Measurements from ENCODE around the gene CORO2A. TPM values are rescaled to one million over a fixed set of nuclear protein-coding genes. Genes with fewer than 3 reads are reported as not detected.

The CORO2A gene
- total RNA-seq, 1 donor from 2014 or later, result 0.78 TPM

DNA sequence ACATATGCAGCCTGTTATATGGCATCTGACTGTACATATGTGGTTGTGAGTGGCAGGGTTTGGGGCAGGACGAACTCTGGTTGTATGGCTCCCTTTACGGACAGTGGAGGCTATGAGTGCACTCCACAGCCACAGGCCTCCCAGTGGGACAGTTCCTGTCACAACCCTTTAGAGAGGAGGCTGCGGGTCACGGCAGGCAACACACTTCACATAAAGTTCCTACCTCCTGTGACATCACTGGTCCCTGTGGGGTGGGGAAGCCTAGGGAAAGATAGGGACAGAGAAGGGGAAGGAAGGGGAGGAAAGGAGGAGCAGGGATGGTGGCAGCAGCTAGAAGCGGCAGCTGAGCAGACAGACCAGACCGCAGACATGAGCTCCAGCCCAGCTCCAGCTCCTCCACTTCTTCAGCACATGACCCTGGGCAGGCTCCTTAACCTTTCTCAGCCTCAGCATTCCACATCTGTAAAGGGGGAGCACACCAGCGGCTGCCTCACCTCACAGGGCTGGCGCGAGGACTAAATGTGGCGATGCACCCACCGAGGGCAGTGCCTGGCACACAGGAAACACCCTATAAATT is 27.4 kb upstream of the CORO2A start:
- Mint-ChIP-seq H3K36me3 (ENCODE audit: low read depth) (peaks cover 8% of the 10 kb centered on the region), H3K27ac (no peak overlapping the region), H3K9me3 (no peaks in the 10 kb centered on the region), H3K4me3 (no peak overlapping the region), H3K4me1 (no peaks in the 10 kb centered on the region), H3K27me3 (no peaks in the 10 kb centered on the region)
- no peak for DNase-seq
- TF ChIP-seq, protein P1, sequence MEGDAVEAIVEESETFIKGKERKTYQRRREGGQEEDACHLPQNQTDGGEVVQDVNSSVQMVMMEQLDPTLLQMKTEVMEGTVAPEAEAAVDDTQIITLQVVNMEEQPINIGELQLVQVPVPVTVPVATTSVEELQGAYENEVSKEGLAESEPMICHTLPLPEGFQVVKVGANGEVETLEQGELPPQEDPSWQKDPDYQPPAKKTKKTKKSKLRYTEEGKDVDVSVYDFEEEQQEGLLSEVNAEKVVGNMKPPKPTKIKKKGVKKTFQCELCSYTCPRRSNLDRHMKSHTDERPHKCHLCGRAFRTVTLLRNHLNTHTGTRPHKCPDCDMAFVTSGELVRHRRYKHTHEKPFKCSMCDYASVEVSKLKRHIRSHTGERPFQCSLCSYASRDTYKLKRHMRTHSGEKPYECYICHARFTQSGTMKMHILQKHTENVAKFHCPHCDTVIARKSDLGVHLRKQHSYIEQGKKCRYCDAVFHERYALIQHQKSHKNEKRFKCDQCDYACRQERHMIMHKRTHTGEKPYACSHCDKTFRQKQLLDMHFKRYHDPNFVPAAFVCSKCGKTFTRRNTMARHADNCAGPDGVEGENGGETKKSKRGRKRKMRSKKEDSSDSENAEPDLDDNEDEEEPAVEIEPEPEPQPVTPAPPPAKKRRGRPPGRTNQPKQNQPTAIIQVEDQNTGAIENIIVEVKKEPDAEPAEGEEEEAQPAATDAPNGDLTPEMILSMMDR (IDR thresholded peaks at IDR 0.05), result no peak
- intact Hi-C loops (cut with micrococcal nuclease), result no loop called here
- POLR2A ChIA-PET, result no interaction called here
- no peak for ATAC-seq (ENCODE audit: low read depth)
- CTCF ChIA-PET, result no interaction called here

DNA sequence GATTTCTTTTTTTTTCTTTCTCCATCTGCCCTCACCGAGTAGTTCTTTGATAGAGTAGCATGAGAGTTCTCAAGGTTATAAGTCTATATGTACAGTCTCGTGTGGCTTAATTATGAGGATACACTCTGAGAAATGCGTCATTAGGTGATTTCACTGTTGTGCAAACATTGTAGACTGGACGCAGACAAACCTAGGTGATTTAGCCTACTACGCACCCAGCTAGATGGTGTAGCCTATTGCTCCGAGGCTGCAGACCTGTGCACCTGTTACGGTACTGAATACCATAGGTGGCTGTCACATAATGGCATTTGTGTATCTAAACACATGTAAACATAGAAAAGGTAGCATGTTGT is 26.9 kb upstream of the CORO2A start:
- no peaks in the 10 kb centered on the region for H3K27me3 Mint-ChIP-seq
- no peaks in the 10 kb centered on the region for H3K4me1 Mint-ChIP-seq
- peaks cover 10% of the 10 kb centered on the region for H3K36me3 Mint-ChIP-seq (ENCODE audit: low read depth)
- H3K9me3 Mint-ChIP-seq, result no peaks in the 10 kb centered on the region
- POLR2A ChIA-PET, result no interaction called here
- DNase-seq (no peak), ATAC-seq (ENCODE audit: low read depth) (no peak)
- intact Hi-C loops (cut with micrococcal nuclease), result no loop called here
- no peak overlapping the region for H3K4me3 Mint-ChIP-seq
- H3K27ac Mint-ChIP-seq, result no peak overlapping the region
- TF ChIP-seq, protein P1 (IDR thresholded peaks at IDR 0.05), result no peak
- CTCF ChIA-PET, result no interaction called here

GRCh38 chr9:98218562-98219363 is 26.3 kb upstream of the CORO2A start:
- POLR2A ChIA-PET, result no interaction called here
- ATAC-seq (ENCODE audit: low read depth), result no peak
- DNase-seq, result no peak
- intact Hi-C loops (cut with micrococcal nuclease), result no loop called here
- Mint-ChIP-seq H3K36me3 (ENCODE audit: low read depth) (peaks cover 10% of the 10 kb centered on the region), H3K4me3 (no peak overlapping the region), H3K27ac (no peak overlapping the region), H3K4me1 (no peaks in the 10 kb centered on the region), H3K27me3 (no peaks in the 10 kb centered on the region), H3K9me3 (no peaks in the 10 kb centered on the region)
- TF ChIP-seq, protein P1 (IDR thresholded peaks at IDR 0.05), result no peak
- CTCF ChIA-PET, result no interaction called here

- no peaks in the 10 kb centered on the region for H3K27me3 Mint-ChIP-seq
- CTCF ChIA-PET, result interaction anchor here (1.7 kb wide), 1 partner anchor 11 kb away, joined by 6 read pairs; no protein-coding TSS in a partner anchor
- no peaks in the 10 kb centered on the region for H3K9me3 Mint-ChIP-seq
- no peak overlapping the region for H3K4me3 Mint-ChIP-seq
- ATAC-seq (ENCODE audit: low read depth) (no peak), DNase-seq (no peak)
- intact Hi-C loops (cut with micrococcal nuclease), result no loop called here
- H3K27ac Mint-ChIP-seq, result no peak overlapping the region
- H3K4me1 Mint-ChIP-seq, result no peaks in the 10 kb centered on the region
- peaks cover 10% of the 10 kb centered on the region for H3K36me3 Mint-ChIP-seq (ENCODE audit: low read depth)
- POLR2A ChIA-PET, result no interaction called here
- TF ChIP-seq, protein P1 (IDR thresholded peaks at IDR 0.05), result no peak
Observed at GRCh38 chr9:98217255-98217654, 24.8 kb upstream of the CORO2A start.

DNA sequence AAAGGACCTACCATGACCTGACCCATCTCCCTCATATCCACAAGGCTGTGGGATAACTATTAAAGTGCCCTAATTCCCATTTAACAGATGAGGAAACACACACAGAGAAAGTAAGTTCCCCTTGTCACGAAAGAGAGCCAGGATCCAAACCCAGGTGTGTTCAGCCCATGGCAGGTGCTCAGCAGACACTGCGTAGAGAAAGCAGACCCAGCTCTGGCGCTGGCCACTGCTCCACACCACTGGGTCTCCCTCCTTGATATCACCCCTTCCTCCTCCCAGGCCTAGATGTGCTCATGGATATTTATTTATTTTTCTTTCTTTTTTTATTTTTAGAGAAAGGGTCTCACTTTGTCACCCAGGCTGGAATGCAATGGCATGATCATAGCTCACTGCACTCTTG is 24.0 kb upstream of the CORO2A start:
- DNase-seq (no peak), ATAC-seq (ENCODE audit: low read depth) (no peak)
- intact Hi-C loops (cut with micrococcal nuclease), result loop anchor here (1.0 kb wide), 1 partner anchor 142 kb away; no protein-coding TSS in a partner anchor
- Mint-ChIP-seq H3K4me1 (no peaks in the 10 kb centered on the region), H3K27me3 (no peaks in the 10 kb centered on the region), H3K9me3 (no peaks in the 10 kb centered on the region), H3K36me3 (ENCODE audit: low read depth) (peaks cover 9% of the 10 kb centered on the region), H3K4me3 (no peak overlapping the region), H3K27ac (no peak overlapping the region)
- ChIA-PET POLR2A (no interaction called here), CTCF (interaction anchor here (1.7 kb wide), 1 partner anchor 10 kb away, joined by 6 read pairs; no protein-coding TSS in a partner anchor)
- TF ChIP-seq, protein P1 (IDR thresholded peaks at IDR 0.05), result no peak

Measured in activated B cell treated with CpG ODN at 0.5 μM for 24 hours (primary cell).